Parathyroid adenoma (tissue), 2 donors: Measurements from ENCODE around the gene ROM1.

Experiments
- H2AFZ ChIP-seq: fragments of 300-600 bp; sonication (generic); one replicate; pipeline ENCODE4 v1.7.0; 2017; ENCODE audit warnings: antibody characterized with exemption, mild to moderate bottlenecking
- H3K27ac ChIP-seq: fragments of 300-600 bp; sonication (generic); one replicate; pipeline ENCODE4 v1.7.0; 2017
- H3K27me3 ChIP-seq: fragments of 300-600 bp; sonication (generic); one replicate; pipeline ENCODE4 v1.7.0; 2017; ENCODE audit warnings: low read length; ENCODE audit not compliant: control insufficient read depth, insufficient read depth
- H3K36me3 ChIP-seq: fragments of 300-600 bp; sonication (generic); one replicate; pipeline ENCODE4 v1.7.0; 2017; ENCODE audit warnings: low read length; ENCODE audit not compliant: control insufficient read depth, insufficient read depth
- H3K4me1 ChIP-seq: fragments of 300-600 bp; sonication (generic); one replicate; pipeline ENCODE4 v1.7.0; 2017; ENCODE audit warnings: control low read depth
- H3K4me2 ChIP-seq: fragments of 300-600 bp; sonication (generic); one replicate; pipeline ENCODE4 v1.7.0; 2017; ENCODE audit warnings: low read length
- H3K4me3 ChIP-seq: fragments of 300-600 bp; sonication (generic); one replicate; pipeline ENCODE4 v1.7.0; 2017; ENCODE audit warnings: low read depth, low read length
- H3K79me2 ChIP-seq: fragments of 300-600 bp; sonication (generic); one replicate; pipeline ENCODE4 v1.7.0; 2017; ENCODE audit warnings: control low read depth
- H3K9ac ChIP-seq: fragments of 300-600 bp; sonication (generic); one replicate; pipeline ENCODE4 v1.7.0; 2017; ENCODE audit warnings: mild to moderate bottlenecking
- H3K9me3 ChIP-seq: fragments of 300-600 bp; sonication (generic); one replicate; pipeline ENCODE4 v1.7.0; 2017; ENCODE audit warnings: low read length; ENCODE audit not compliant: control insufficient read depth
- TF ChIP-seq, protein P1 (sequence below): fragments of 300-600 bp; sonication (generic); IDR thresholded peaks from one replicate; pipeline ENCODE4 v1.7.0; 2017; ENCODE audit warnings: antibody characterized with exemption, mild to moderate bottlenecking
- donor health status: primary hyperparathyroidism.

ROM1 gene, protein sequence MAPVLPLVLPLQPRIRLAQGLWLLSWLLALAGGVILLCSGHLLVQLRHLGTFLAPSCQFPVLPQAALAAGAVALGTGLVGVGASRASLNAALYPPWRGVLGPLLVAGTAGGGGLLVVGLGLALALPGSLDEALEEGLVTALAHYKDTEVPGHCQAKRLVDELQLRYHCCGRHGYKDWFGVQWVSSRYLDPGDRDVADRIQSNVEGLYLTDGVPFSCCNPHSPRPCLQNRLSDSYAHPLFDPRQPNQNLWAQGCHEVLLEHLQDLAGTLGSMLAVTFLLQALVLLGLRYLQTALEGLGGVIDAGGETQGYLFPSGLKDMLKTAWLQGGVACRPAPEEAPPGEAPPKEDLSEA

GRCh38 chr11:62612366-62613290 lies at the start of gene ROM1, which contains the start of gene EML3:
ROM1 (plus strand) TSS chr11:62613257; CDS start chr11:62613282, 25 bp downstream.
EML3 (minus strand) TSS chr11:62612775; CDS start chr11:62612457, 318 bp downstream.
- Histone ChIP-seq H3K36me3 (no peaks in the 10 kb centered on the region), H3K4me3 (peak within 1 kb of the TSS; percentile 63), H3K27ac (peak within 1 kb of the TSS; percentile 83), H3K79me2 (no peaks in the 10 kb centered on the region), H3K9me3 (no peaks in the 10 kb centered on the region), H3K4me1 (no peaks in the 10 kb centered on the region), H3K27me3 (no peaks in the 10 kb centered on the region), H3K9ac (peak within 1 kb of the TSS; percentile 37), H3K4me2 (peak within 1 kb of the TSS; percentile 73), H2AFZ (peak within 1 kb of the TSS; percentile 73)
- TF ChIP-seq, protein P1, sequence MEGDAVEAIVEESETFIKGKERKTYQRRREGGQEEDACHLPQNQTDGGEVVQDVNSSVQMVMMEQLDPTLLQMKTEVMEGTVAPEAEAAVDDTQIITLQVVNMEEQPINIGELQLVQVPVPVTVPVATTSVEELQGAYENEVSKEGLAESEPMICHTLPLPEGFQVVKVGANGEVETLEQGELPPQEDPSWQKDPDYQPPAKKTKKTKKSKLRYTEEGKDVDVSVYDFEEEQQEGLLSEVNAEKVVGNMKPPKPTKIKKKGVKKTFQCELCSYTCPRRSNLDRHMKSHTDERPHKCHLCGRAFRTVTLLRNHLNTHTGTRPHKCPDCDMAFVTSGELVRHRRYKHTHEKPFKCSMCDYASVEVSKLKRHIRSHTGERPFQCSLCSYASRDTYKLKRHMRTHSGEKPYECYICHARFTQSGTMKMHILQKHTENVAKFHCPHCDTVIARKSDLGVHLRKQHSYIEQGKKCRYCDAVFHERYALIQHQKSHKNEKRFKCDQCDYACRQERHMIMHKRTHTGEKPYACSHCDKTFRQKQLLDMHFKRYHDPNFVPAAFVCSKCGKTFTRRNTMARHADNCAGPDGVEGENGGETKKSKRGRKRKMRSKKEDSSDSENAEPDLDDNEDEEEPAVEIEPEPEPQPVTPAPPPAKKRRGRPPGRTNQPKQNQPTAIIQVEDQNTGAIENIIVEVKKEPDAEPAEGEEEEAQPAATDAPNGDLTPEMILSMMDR = peak; percentile 67

- Histone ChIP-seq H3K27ac (no peak overlapping the region), H3K4me3 (no peak overlapping the region), H3K79me2 (no peaks in the 10 kb centered on the region), H3K4me1 (peaks cover 3% of the 10 kb centered on the region), H3K9me3 (no peaks in the 10 kb centered on the region), H3K27me3 (no peaks in the 10 kb centered on the region), H3K4me2 (no peak overlapping the region), H3K36me3 (no peaks in the 10 kb centered on the region), H2AFZ (no peak overlapping the region), H3K9ac (no peak overlapping the region)
- TF ChIP-seq, protein P1 = no peak
These were observed 47.8 kb upstream of the ROM1 start for GRCh38 chr11:62565100-62565802.

DNA sequence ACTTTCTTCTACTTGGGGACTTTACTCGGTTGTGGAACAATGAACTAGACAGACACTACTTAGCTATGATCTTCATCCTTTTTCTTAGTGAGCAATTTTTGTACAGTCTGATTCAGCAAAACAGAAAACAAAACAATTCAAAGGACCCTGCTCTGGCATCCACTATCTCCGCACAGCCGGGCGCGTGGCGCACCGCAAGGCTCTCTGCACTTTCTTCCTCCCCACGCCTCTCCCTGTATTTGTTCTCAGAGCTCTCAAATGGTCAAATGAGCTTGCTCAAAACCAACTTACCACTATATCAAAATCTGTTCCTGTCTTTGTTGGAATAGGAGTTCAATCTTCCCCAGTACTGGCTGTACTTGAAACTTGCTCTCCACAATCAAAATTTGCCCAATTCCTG lies 46.8 kb upstream of the ROM1 start:
- H3K79me2 ChIP-seq = no peaks in the 10 kb centered on the region
- no peak overlapping the region for H3K9ac ChIP-seq
- TF ChIP-seq, protein P1 = no peak
- no peaks in the 10 kb centered on the region for H3K27me3 ChIP-seq
- H3K4me2 ChIP-seq = no peak overlapping the region
- no peak overlapping the region for H3K4me3 ChIP-seq
- no peak overlapping the region for H3K27ac ChIP-seq
- no peaks in the 10 kb centered on the region for H3K9me3 ChIP-seq
- no peak overlapping the region for H2AFZ ChIP-seq
- no peaks in the 10 kb centered on the region for H3K4me1 ChIP-seq
- H3K36me3 ChIP-seq = no peaks in the 10 kb centered on the region

GRCh38 chr11:62567018-62567633 lies 45.9 kb upstream of the ROM1 start:
- Histone ChIP-seq H3K36me3 (no peaks in the 10 kb centered on the region), H3K27ac (no peak overlapping the region), H3K4me2 (no peak overlapping the region), H3K9me3 (no peaks in the 10 kb centered on the region), H3K4me1 (no peaks in the 10 kb centered on the region), H3K27me3 (no peaks in the 10 kb centered on the region), H3K79me2 (no peaks in the 10 kb centered on the region), H3K4me3 (no peak overlapping the region), H3K9ac (no peak overlapping the region), H2AFZ (no peak overlapping the region)
- TF ChIP-seq, protein P1 = no peak
